ENCODE results near the gene TFCP2L1.

The TFCP2L1 gene

GRCh38 chr2:121282800-121283385, 2.1 kb downstream of the TFCP2L1 start:
- DNase-seq (ENCODE audit: low read depth in 1 of 2, low spot score in 1 of 2) = no peak

GRCh38 chr2:121281694-121282093, 3.3 kb downstream of the TFCP2L1 start:
- no peak for DNase-seq (ENCODE audit: low read depth in 1 of 2, low spot score in 1 of 2)
- Histone ChIP-seq H3K27ac (replicated peaks) (no peak overlapping the region), H3K4me3 (replicated peaks; ENCODE audit: insufficient read depth, low read length) (no peak overlapping the region), H3K27me3 (ENCODE audit: insufficient read depth, poor library complexity, severe bottlenecking) (peaks cover 28% of the 10 kb centered on the region)
- TF ChIP-seq CTCF (IDR thresholded peaks at IDR 0.05; ENCODE audit: insufficient read depth, low read length) = no peak
- TF ChIP-seq REST (IDR thresholded peaks at IDR 0.05; ENCODE audit: insufficient replicate concordance, low read depth) = no peak
- no peak for TF ChIP-seq POLR2AphosphoS5 (IDR thresholded peaks at IDR 0.05; ENCODE audit: low read depth)
- no peak for TF ChIP-seq GABPA (IDR thresholded peaks at IDR 0.05; ENCODE audit: low read depth)
- no peak for TF ChIP-seq SPI1 (IDR thresholded peaks at IDR 0.05; ENCODE audit: borderline replicate concordance, low read depth)

More at GRCh38 chr2:121282800-121283385, 2.1 kb downstream of the TFCP2L1 start:
- H3K4me3 ChIP-seq (replicated peaks; ENCODE audit: insufficient read depth, low read length) = no peak overlapping the region
- TF ChIP-seq POLR2AphosphoS5 (IDR thresholded peaks at IDR 0.05; ENCODE audit: low read depth) (no peak), CTCF (IDR thresholded peaks at IDR 0.05; ENCODE audit: insufficient read depth, low read length) (no peak), GABPA (IDR thresholded peaks at IDR 0.05; ENCODE audit: low read depth) (no peak), REST (IDR thresholded peaks at IDR 0.05; ENCODE audit: insufficient replicate concordance, low read depth) (no peak), SPI1 (IDR thresholded peaks at IDR 0.05; ENCODE audit: borderline replicate concordance, low read depth) (no peak)
- peaks cover 28% of the 10 kb centered on the region for H3K27me3 ChIP-seq (ENCODE audit: insufficient read depth, poor library complexity, severe bottlenecking)
- H3K27ac ChIP-seq (replicated peaks) = no peak overlapping the region

- no peak for TF ChIP-seq REST (IDR thresholded peaks at IDR 0.05; ENCODE audit: insufficient replicate concordance, low read depth)
- no peak for TF ChIP-seq SPI1 (IDR thresholded peaks at IDR 0.05; ENCODE audit: borderline replicate concordance, low read depth)
- no peak for TF ChIP-seq POLR2AphosphoS5 (IDR thresholded peaks at IDR 0.05; ENCODE audit: low read depth)
- no peak for DNase-seq (ENCODE audit: low read depth in 1 of 2, low spot score in 1 of 2)
Observed at GRCh38 chr2:121281107-121281506, 3.9 kb downstream of the TFCP2L1 start.

More at GRCh38 chr2:121281107-121281506, 3.9 kb downstream of the TFCP2L1 start:
- Histone ChIP-seq H3K27me3 (ENCODE audit: insufficient read depth, poor library complexity, severe bottlenecking) (peaks cover 28% of the 10 kb centered on the region), H3K4me3 (replicated peaks; ENCODE audit: insufficient read depth, low read length) (no peak overlapping the region), H3K27ac (replicated peaks) (no peak overlapping the region)
